Measurements from ENCODE around the gene SAMM50.

DNA sequence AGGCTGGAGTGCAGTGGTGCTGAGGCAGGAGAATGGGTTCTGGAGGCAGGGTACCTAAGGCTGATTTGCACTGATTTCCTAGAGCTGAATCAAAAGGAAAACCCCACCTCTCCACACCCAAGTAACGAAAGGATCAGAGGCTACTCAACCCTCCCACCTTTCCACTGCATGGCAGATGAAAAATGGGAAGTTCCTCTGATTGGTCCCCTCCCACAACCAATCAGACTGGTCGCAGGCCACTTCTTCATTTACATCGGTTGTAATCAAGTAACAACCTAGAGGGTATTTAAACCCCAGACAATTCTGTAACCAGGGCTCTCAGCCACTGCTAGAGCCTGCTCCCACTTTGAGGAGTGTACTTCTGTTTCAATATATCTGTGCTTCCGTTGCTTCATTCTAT, 50.3 kb downstream of the SAMM50 start:
- TF ChIP-seq, protein P1, sequence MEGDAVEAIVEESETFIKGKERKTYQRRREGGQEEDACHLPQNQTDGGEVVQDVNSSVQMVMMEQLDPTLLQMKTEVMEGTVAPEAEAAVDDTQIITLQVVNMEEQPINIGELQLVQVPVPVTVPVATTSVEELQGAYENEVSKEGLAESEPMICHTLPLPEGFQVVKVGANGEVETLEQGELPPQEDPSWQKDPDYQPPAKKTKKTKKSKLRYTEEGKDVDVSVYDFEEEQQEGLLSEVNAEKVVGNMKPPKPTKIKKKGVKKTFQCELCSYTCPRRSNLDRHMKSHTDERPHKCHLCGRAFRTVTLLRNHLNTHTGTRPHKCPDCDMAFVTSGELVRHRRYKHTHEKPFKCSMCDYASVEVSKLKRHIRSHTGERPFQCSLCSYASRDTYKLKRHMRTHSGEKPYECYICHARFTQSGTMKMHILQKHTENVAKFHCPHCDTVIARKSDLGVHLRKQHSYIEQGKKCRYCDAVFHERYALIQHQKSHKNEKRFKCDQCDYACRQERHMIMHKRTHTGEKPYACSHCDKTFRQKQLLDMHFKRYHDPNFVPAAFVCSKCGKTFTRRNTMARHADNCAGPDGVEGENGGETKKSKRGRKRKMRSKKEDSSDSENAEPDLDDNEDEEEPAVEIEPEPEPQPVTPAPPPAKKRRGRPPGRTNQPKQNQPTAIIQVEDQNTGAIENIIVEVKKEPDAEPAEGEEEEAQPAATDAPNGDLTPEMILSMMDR (IDR thresholded peaks at IDR 0.05 in 4 of 5, conservative IDR thresholded peaks at IDR 0.05 in 1 of 5): no peak
- no peak for TF ChIP-seq POLR2A (IDR thresholded peaks at IDR 0.05)

Data from gastrocnemius medialis (tissue), 4 donors.